H1 (cell line): ENCODE results near the gene RALGAPB.

Source experiments
- ASH2L ChIP-seq: fragments of 200-600, 300-600 bp; sonication (generic); IDR thresholded peaks from one replicate; pipeline ENCODE4 v1.7.1; 2017; ENCODE audit warnings: low read length
- EZH2 ChIP-seq: fragments of 200-600 bp; sonication (generic); IDR thresholded peaks from 2 replicates; pipeline ENCODE4 v1.7.1; 2012; ENCODE audit warnings: low read depth, mild to moderate bottlenecking, moderate library complexity, low read length, inconsistent platforms; ENCODE audit not compliant: severe bottlenecking
- NRF1 ChIP-seq: IDR thresholded peaks from 2 replicates; pipeline ENCODE4 v1.6.1; 2011; ENCODE audit warnings: mild to moderate bottlenecking, low read depth, low read length, improper control_type of control experiment
- POLR2AphosphoS5 ChIP-seq: IDR thresholded peaks from 2 replicates; pipeline ENCODE4 v1.6.1; 2011; ENCODE audit warnings: low read depth, low read length
- RFX5 ChIP-seq: IDR thresholded peaks from 2 replicates; pipeline ENCODE4 v1.6.1; 2011; ENCODE audit warnings: low read depth, low read length, improper control_type of control experiment, borderline replicate concordance
- TF ChIP-seq, protein P1 (sequence below): IDR thresholded peaks from 2 replicates; pipeline ENCODE4 v1.6.1; 2012; ENCODE audit warnings: inconsistent platforms

DNA sequence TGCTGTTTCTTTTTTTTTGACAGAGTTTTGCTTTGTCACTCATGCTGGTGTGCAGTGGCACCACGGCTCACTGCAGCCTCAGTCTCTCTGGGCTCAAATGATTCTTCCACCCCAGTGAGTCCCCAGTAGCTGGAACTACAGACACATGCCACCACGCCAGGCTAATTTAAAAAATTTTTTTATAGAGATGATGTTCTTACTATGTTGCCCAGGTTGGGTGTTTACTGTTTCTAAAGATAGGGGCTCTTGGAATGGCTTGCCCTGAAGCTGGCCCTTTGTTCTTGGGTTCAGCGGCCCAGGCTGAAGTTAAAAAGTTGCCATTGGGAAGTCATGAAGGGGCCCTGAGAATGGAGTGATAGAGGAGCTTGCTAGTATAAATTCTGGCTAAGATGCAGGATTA, 16.5 kb downstream of the RALGAPB start:
- TF ChIP-seq NRF1 = no peak
- no peak for TF ChIP-seq POLR2AphosphoS5
- TF ChIP-seq EZH2 = no peak
- TF ChIP-seq RFX5 = no peak
- TF ChIP-seq ASH2L = no peak
- TF ChIP-seq, protein P1, sequence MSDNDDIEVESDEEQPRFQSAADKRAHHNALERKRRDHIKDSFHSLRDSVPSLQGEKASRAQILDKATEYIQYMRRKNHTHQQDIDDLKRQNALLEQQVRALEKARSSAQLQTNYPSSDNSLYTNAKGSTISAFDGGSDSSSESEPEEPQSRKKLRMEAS = no peak
